Breast epithelium (tissue), 3 donors: ENCODE measurements around the gene PCNX1.

Source experiments
- CTCF ChIP-seq, 3 donors: fragments of 450-650 bp; IDR thresholded peaks; one replicate each; pipeline ENCODE4 v1.5.1; 2016 to 2017; ENCODE audit warnings: antibody characterized with exemption in 3 of 3, mild to moderate bottlenecking in 3 of 3, moderate library complexity in 3 of 3
- POLR2A ChIP-seq: fragments of 450-650 bp; IDR thresholded peaks from one replicate; pipeline ENCODE4 v1.6.1; 2016; ENCODE audit warnings: antibody characterized with exemption, mild to moderate bottlenecking, moderate library complexity
- POLR2AphosphoS5 ChIP-seq, 3 donors: sonication (generic); formaldehyde crosslinking; IDR thresholded peaks; one replicate each; pipeline ENCODE4 v1.6.1; 2017; ENCODE audit warnings: antibody characterized with exemption in 3 of 3

GRCh38 chr14:71021347-71022011, 114.2 kb downstream of the PCNX1 start:
- TF ChIP-seq CTCF (IDR thresholded peaks at IDR 0.05) (no peak), POLR2AphosphoS5 (IDR thresholded peaks at IDR 0.05) (no peak), POLR2A (no peak)
